GM12872 (cell line): ENCODE data around the gene SLC16A8.

Experiments used
- TF ChIP-seq, protein P1 (sequence below): IDR thresholded peaks from 3 replicates; pipeline ENCODE4 v1.5.1; 2011; ENCODE audit warnings: low read depth, mild to moderate bottlenecking, low read length, moderate library complexity; ENCODE audit not compliant: insufficient read depth

SLC16A8 gene

DNA sequence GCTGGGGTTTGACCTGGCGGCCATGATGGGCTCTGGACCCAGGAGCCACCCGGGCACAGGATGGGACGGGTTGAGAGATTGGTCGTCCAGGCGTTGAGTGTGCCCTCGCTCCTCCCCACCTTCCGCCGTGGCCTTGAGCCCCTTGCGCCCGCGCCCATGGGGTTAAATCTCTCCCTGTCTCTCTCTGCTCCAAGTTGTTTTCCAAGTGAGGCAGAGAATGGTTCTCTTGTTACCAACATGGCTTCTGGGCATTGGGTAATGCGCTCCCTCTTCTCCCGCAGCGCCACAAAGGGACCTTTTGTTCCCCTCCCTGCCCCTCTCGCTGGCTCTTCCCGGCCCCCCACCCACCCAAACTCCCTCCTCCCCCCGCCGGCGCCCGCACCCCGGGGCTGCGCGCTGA lies 45.6 kb downstream of the SLC16A8 start:
- TF ChIP-seq, protein P1, sequence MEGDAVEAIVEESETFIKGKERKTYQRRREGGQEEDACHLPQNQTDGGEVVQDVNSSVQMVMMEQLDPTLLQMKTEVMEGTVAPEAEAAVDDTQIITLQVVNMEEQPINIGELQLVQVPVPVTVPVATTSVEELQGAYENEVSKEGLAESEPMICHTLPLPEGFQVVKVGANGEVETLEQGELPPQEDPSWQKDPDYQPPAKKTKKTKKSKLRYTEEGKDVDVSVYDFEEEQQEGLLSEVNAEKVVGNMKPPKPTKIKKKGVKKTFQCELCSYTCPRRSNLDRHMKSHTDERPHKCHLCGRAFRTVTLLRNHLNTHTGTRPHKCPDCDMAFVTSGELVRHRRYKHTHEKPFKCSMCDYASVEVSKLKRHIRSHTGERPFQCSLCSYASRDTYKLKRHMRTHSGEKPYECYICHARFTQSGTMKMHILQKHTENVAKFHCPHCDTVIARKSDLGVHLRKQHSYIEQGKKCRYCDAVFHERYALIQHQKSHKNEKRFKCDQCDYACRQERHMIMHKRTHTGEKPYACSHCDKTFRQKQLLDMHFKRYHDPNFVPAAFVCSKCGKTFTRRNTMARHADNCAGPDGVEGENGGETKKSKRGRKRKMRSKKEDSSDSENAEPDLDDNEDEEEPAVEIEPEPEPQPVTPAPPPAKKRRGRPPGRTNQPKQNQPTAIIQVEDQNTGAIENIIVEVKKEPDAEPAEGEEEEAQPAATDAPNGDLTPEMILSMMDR: no peak

DNA sequence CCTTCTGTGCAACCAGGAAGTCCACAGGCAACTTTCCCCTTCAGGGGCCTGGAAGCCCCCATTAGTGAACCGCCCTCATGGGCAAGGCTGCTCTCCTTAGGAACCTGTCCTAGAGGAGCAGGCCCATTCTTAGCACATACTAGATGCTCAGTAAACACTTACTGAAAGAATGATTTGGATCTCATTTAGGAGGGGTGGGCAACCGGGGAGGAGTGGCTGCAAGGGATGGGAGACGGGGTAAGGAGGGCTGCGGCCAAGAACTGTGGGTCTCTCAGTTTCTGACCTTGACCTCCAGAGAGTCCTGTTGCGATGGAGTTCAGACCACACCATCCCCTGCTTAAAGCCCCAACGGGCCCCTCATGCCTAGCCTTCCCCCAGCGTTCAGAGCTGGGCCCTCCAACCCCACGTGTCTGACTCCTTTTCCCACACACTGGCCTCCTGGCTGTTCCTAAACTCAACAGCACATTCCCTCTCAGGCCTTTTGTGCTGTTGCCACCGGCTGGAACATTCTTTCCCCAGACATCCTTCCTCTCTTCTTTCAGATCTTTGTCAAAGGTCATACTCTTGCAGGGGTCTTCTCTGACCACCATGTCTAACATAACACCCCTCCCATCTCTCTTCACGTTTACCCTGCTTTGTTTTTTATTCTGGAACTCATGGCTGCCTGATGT lies 47.5 kb downstream of the SLC16A8 start:
- TF ChIP-seq, protein P1: no peak

DNA sequence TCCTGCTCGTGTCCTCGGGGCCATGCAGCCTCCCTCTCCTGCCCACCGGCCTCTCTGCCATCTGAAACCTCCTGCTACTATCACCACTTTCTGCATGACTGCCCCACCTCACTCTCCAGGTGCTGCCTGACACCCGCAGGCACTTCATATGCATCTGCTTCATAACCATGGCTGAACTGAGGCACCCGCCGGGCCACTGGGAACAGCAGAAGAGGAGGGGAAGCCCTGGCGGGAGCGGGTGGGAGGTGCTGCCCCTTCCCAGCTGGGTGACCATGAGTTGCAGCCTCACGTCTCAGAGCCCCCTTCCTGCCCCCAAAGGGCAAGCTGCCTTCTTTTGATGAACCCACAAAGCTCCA lies 48.5 kb downstream of the SLC16A8 start:
- TF ChIP-seq, protein P1: no peak

DNA sequence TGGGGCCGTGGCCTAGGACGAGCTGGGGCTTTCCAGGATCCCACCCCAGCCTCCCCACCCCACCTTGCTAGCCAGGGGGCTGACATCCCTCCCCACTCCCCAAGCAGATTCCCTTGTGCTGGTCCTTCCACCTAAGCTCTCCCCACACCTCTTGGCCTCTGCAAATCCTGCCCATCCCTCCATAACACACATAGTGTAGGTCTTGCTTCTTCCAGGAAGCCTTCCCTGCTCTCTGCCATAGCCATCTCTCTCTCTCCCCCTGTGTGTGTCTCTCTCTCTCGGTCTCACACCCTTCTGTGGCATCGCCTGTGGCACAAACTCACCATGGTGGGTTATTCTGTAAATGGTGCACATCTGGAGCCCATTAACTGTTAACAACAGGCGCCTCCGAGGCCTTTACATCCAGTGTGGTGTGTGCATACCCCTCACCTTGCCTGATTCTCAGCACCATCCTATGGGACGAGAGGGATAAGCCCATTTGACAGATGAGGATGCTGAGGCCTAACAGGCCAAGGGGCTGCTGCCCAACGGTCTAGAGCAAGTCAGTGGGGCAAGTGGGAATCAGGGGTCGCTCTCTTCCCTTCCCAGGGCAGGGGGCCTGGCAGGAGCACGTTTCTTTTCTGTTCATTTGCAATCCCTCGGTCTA lies 49.0 kb downstream of the SLC16A8 start:
- TF ChIP-seq, protein P1: no peak

DNA sequence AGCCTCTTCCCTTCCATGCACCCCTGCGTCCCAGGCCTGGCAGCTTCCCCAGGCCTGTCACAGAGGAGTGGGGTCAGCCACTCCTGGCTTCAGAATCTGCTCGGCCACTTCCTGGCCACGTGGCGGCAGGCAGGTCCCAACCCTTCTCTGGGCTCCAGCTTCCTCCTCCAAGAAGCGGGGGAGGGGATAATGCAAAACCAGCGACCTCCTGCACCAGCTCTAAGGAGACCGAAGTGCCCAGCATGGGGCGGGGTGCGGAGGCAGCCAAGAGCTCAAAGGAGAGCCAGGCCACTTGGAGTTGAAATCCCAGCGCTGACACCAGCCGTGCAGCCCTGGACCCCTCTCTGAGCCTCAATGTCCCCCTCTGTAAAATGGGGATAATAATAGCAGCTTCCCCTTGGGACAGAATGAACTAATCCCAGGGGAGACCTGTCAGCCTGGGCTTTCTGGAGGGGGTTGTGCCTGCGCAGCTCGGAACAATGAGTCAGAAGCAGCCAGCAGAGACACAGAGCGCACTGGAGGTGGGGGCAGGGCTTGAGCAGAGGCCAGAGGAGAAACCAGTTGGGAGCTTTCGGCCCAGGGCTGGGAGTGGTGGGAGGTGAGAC lies 49.6 kb downstream of the SLC16A8 start:
- TF ChIP-seq, protein P1: no peak

DNA sequence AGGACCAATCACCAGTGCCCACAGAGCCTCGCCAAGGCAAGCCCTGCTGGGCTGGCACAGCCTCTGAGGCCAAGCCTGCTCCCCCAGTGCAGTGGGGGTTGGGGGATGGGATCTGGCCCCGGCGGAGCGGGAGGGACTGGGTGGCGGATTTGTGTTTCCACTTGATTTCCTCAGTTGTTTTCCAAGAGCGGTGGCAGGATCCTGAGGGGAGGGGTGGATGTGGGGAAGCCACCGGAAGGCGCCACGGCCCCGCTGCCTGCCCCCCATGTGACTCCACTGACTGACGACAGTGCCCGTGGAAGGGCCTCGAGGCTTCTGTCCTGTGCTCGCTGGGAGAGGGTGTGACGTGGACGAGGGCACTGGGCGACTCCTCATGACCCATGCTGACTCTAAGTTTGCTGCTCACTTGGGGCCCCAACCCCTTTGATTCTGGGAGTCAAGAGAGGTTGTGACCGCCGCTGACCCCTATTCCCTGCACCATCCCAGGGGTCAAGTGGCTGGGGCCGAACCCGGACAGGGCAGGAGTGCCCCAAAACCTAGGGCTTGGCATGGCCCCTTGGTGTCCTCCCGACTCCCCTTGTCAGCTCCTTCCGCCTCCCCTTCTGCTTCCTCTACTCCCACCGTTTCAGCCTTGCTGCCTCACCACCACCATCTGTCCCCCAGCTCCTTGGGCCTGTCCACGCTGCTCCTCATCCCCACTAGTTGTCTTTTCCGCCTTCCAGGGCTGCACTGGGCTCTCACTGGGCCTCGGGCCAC lies 50.3 kb downstream of the SLC16A8 start:
- TF ChIP-seq, protein P1: no peak
